NCI-H774 (cell line): ENCODE data around the gene DGKA.
"Not testable (repeated sequence)": the region's sequence is repeated elsewhere in the genome, so short reads cannot be mapped to it uniquely, and the experiment has no call there.

ENCODE experiments used
- DNase-seq: peaks from one replicate; lab custom pipeline; 2025; lab: John Stamatoyannopoulos, UW

The DGKA gene

DNA sequence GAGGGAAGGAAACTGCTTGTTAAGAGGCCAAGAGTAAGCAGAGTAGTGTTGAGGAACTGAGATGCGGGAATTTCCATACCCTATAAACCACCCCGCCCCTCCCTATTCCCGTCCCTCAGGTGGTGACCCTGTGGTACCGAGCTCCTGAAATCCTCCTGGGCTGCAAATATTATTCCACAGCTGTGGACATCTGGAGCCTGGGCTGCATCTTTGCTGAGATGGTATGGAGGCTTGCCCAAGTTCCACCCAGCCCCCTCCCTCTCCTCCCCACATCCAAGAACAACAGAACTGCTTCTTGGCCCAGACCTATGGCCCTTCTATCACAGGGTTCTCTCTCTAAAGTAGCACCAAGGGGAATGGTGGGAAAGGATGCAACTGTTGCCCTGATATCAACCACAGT, 38.4 kb downstream of the DGKA start:
- no peak for DNase-seq

GRCh38 chr12:55970775-55971174, 39.8 kb downstream of the DGKA start:
- DNase-seq: no peak

DNA sequence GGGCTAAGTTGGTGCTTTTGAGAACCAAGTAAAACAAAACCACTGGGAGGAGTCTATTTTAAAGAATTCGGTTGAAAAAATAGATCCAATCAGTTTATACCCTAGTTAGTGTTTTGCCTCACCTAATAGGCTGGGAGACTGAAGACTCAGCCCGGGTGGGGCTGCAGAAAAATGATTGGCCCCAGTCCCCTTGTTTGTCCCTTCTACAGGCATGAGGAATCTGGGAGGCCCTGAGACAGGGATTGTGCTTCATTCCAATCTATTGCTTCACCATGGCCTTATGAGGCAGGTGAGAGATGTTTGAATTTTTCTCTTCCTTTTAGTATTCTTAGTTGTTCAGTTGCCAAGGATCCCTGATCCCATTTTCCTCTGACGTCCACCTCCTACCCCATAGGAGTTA, 41.1 kb downstream of the DGKA start:
- no peak for DNase-seq

GRCh38 chr12:55972456-55972855, 41.5 kb downstream of the DGKA start:
- DNase-seq: no peak

- no peak for DNase-seq
Measured at GRCh38 chr12:55972911-55973598, 42.1 kb downstream of the DGKA start.

- DNase-seq: peak; percentile 100
Measured at GRCh38 chr12:55973599-55974307, 42.8 kb downstream of the DGKA start, which contains the start of gene RAB5B. RAB5B (plus strand) TSS chr12:55974078; CDS start chr12:55986961, 12,883 bp downstream.

- DNase-seq: peak; percentile 43
Measured at GRCh38 chr12:55974308-55974730, 43.4 kb downstream of the DGKA start.

- no peak for DNase-seq
Measured at GRCh38 chr12:55978393-55978792, 47.4 kb downstream of the DGKA start.

DNA sequence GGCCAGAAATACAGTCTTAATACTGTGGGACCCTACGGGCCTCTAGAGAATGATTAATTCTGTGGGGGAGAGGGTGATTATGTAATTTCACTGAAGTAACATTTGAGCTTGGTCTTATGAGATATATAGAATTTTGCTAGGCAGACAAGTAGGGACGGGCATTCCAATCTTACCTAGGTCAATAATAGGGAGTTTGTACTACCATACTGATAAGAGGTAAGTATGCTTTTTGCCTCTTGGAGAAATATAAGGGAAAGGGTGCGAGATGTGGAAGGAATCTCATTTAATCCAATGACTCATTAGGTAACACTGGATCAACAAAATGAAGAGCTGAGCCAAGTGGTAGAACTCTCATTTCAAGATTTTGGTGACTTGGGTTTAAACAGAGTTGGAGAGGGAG, 48.1 kb downstream of the DGKA start:
- no peak for DNase-seq

- DNase-seq: not testable (repeated sequence)
Measured at GRCh38 chr12:55981882-55982281, 50.9 kb downstream of the DGKA start.

- no peak for DNase-seq
Measured at GRCh38 chr12:55982319-55982936, 51.5 kb downstream of the DGKA start.

GRCh38 chr12:55983232-55983842, 52.4 kb downstream of the DGKA start:
- no peak for DNase-seq

DNA sequence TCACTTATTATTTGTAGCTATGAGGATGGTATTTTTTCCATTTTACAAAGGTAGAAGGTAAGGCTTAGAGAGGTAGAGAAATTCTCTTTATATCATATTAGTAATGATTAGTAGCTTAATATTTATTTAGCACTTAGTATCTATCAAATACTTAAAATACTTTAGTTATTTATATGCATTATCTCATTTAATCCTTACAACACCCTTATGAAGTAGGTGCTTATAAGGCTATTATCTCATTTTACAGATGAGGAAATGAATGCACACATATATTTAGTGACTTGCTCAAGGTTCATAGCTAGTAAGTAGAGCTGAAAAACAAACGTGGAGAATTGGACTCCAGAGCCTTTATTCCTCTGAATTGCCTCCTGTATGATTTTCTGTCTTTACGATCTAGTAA, 53.9 kb downstream of the DGKA start:
- DNase-seq: no peak

DNA sequence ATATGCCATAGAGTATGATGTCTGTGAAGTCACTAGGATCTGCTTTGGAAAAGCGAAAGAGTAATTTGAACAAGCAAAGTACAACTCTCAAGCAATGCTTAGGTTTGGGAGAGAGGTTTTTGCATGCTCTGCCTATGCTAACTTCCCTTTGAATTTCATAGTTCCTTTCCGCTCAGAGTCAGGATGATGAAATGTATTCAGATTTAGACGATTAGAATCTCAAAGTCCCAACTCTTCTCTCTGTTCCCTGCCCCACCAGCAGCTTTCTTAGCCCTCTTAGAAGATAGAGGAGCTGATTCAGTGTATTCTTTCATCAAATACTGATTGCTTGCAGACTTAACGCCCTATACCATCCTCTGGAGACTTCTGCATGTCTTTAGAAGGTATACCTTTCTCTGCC, 54.4 kb downstream of the DGKA start:
- no peak for DNase-seq

DNA sequence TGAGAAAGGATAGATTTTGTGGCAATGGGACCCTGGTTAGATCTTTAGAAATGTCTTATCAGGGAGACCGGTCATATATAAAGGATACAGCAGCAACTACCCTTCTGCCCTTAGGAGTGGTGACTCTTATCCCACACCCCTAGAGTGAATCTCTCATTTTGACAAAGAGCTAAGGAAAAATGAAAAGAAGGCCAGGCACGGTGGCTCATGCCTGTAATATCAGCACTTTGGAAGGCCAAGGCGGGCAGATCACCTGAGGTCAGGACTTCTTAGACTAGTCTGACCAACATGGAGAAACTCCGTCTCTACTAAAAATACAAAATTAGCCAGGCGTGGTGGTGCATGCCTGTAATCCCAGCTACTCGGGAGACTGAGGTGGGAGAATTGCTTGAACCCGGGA, 55.0 kb downstream of the DGKA start:
- DNase-seq: not testable (repeated sequence)

- no peak for DNase-seq
Measured at GRCh38 chr12:55991110-55991509, 60.1 kb downstream of the DGKA start.

DNA sequence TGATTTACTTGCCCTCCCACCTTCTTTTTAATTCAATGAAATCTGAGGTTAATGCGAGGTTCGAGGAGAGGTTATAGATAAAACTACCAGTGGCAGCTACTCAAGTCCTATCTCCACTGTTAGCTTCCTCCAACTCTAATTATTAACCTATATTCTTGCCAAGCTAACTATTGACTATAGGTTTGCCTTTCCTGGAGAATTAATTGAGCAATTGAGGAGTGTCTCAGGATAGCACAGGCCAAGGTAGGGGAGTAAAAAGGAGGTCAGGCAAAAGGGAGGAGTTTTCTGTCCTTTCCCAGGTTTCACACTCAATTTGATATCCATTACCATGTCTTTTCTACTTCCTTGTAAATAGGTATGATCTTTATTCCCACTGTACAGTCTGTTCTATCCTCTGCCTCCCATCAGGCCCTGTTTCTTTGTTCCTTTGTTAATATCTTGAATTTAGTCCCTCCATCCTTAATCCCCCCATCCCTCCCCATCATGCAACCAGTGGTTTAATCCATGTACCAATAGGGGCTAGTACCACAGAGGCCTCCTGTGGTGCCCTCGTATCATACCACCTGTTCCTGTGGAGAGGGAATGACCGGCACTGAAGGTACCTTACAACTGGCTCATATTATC, 62.4 kb downstream of the DGKA start:
- DNase-seq: no peak

- DNase-seq: no peak
Measured at GRCh38 chr12:55995366-55995765, 64.4 kb downstream of the DGKA start.

GRCh38 chr12:55996201-55996714, 65.3 kb downstream of the DGKA start:
- peak; percentile 63 for DNase-seq

- DNase-seq: peak; percentile 97
Measured at GRCh38 chr12:55996715-55997534, 66.0 kb downstream of the DGKA start, which contains the start of gene SUOX. SUOX (plus strand) TSS chr12:55997276; CDS start chr12:56002222, 4,946 bp downstream.

- no peak for DNase-seq
Measured at GRCh38 chr12:55997535-55997859, 66.5 kb downstream of the DGKA start.
